HepG2 (cell line): Measurements from ENCODE around the gene ZNF101. TPM values are rescaled to one million over a fixed set of nuclear protein-coding genes. Genes with fewer than 3 reads are reported as not detected.
A peak's percentile ranks its signal among the peaks of the same experiment; 100 is the strongest.

Experiments
- KMT2A ChIP-seq: sonication (generic); formaldehyde crosslinking; IDR thresholded peaks from 2 replicates; pipeline ENCODE4 v1.4.0; 2020; ENCODE audit warnings: missing genetic modification reagents
- MAFF ChIP-seq: IDR thresholded peaks from 2 replicates; pipeline ENCODE4 v1.6.1; 2011; ENCODE audit warnings: low read depth, low read length, improper control_type of control experiment
- MEF2D ChIP-seq: sonication (generic); formaldehyde crosslinking; IDR thresholded peaks from 2 replicates; pipeline ENCODE4 v1.5.1; 2020; ENCODE audit warnings: mild to moderate bottlenecking, missing genetic modification reagents
- MTA3 ChIP-seq: sonication (generic); formaldehyde crosslinking; IDR thresholded peaks from 2 replicates; pipeline ENCODE4 v1.4.0; 2020; ENCODE audit warnings: missing genetic modification reagents
- PRPF4 ChIP-seq: fragments of 200-400 bp; formaldehyde crosslinking; IDR thresholded peaks from 2 replicates; pipeline ENCODE4 v1.6.1; 2016; ENCODE audit warnings: low read length, low read depth; ENCODE audit not compliant: poor library complexity, severe bottlenecking
- RARA ChIP-seq: IDR thresholded peaks from 2 replicates; pipeline ENCODE4 v1.6.1; 2016; ENCODE audit warnings: missing genetic modification reagents, missing compliant biosample characterization
- SOX6 ChIP-seq, 2 experiments: fragments of 450-650 bp in 1 of 2; sonication (generic) in 1 of 2; formaldehyde crosslinking in 1 of 2; IDR thresholded peaks; 2 replicates each; pipeline versions ENCODE4 v1.4.0 to v1.6.1; 2017 to 2020; ENCODE audit warnings: antibody characterized with exemption in 1 of 2, mild to moderate bottlenecking in 1 of 2, missing genetic modification reagents in 1 of 2
- XRCC5 ChIP-seq: fragments of 200-400 bp; formaldehyde crosslinking; optimal IDR thresholded peaks from 2 replicates; pipeline ENCODE3; 2017; ENCODE audit warnings: mild to moderate bottlenecking, low read length
- ZBTB20 ChIP-seq: sonication (generic); formaldehyde crosslinking; IDR thresholded peaks from 2 replicates; pipeline ENCODE4 v1.8.1; 2023; ENCODE audit warnings: missing genetic modification reagents, low read depth, mild to moderate bottlenecking, borderline replicate concordance
- ZFP36L1 ChIP-seq: sonication (generic); formaldehyde crosslinking; IDR thresholded peaks from 2 replicates; pipeline ENCODE4 v1.8.0; 2022; ENCODE audit warnings: mild to moderate bottlenecking, missing genetic modification reagents, moderate library complexity
- ZNF296 ChIP-seq: sonication (generic); formaldehyde crosslinking; conservative IDR thresholded peaks from 2 replicates; pipeline ENCODE4 v1.5.0; 2020; ENCODE audit warnings: mild to moderate bottlenecking, missing genetic modification reagents
- ZNF724P ChIP-seq: sonication (generic); formaldehyde crosslinking; IDR thresholded peaks from 2 replicates; pipeline ENCODE4 v1.8.0; 2022; ENCODE audit warnings: missing genetic modification reagents, borderline replicate concordance
- ZNF780A ChIP-seq: sonication (generic); formaldehyde crosslinking; IDR thresholded peaks from 2 replicates; pipeline ENCODE4 v1.8.0; 2022; ENCODE audit warnings: mild to moderate bottlenecking, missing genetic modification reagents, moderate library complexity
- ZNF878 ChIP-seq: sonication (generic); formaldehyde crosslinking; IDR thresholded peaks from 2 replicates; pipeline ENCODE4 v1.8.1; 2023; ENCODE audit warnings: mild to moderate bottlenecking, missing genetic modification reagents, moderate library complexity
- polyA plus RNA-seq, 8 experiments: library from polyadenylated mRNA; depleted of rRNA in 3 of 8; stranded (reverse) in 7 of 8; unstranded in 1 of 8; fragments of >200 nt; fragmentation: Illumina TruSeq in 4 of 8; extraction: Trizol in 4 of 8; gene quantifications; 2 replicates each; pipeline versions ENCODE4 v1.2.1 to v1.2.3, GENCODE V29; 2011 to 2016; ENCODE audit warnings: low read depth in 4 of 8, missing spikeins in 1 of 8, mixed read lengths in 1 of 8; ENCODE audit not compliant: insufficient read depth in 1 of 8
- total RNA-seq, 5 experiments: library from RNA; depleted of rRNA; stranded (reverse); fragments of >200 nt; fragmentation: Illumina TruSeq; extraction: Trizol; gene quantifications; 2 replicates each; pipeline ENCODE4 v1.2.3, GENCODE V29; 2016; ENCODE audit warnings: low read depth in 1 of 5
- TF ChIP-seq, protein P1 (sequence below): sonication (generic); formaldehyde crosslinking; IDR thresholded peaks from 2 replicates; pipeline ENCODE4 v1.8.0; 2023; ENCODE audit warnings: mild to moderate bottlenecking, missing genetic modification reagents
- TF ChIP-seq, protein P2 (sequence below): sonication (generic); formaldehyde crosslinking; IDR thresholded peaks from 2 replicates; pipeline ENCODE4 v1.5.1; 2020; ENCODE audit warnings: mild to moderate bottlenecking, missing genetic modification reagents
- TF ChIP-seq, protein P3 (sequence below): sonication (generic); formaldehyde crosslinking; IDR thresholded peaks from 2 replicates; pipeline ENCODE4 v1.9.0; 2021; ENCODE audit warnings: missing genetic modification reagents, borderline replicate concordance
- TF ChIP-seq, protein P4 (sequence below): sonication (generic); formaldehyde crosslinking; IDR thresholded peaks from 2 replicates; pipeline ENCODE4 v1.5.0; 2020; ENCODE audit warnings: mild to moderate bottlenecking, missing genetic modification reagents, borderline replicate concordance
- TF ChIP-seq, protein P5 (sequence below), 2 experiments: fragments of 450-650 bp in 1 of 2; sonication (generic) in 1 of 2; formaldehyde crosslinking; IDR thresholded peaks; 2 replicates each; pipeline versions ENCODE4 v1.5.0 to v1.8.0; 2020 to 2022; ENCODE audit warnings: mild to moderate bottlenecking in 1 of 2, missing genetic modification reagents in 1 of 2

The ZNF101 gene
- total and polyA plus RNA-seq, 2 of the 13 experiments (the other 11 are each of a cell fraction or from before 2014, with no cell fraction given) = 12.9 to 28.9 TPM

DNA sequence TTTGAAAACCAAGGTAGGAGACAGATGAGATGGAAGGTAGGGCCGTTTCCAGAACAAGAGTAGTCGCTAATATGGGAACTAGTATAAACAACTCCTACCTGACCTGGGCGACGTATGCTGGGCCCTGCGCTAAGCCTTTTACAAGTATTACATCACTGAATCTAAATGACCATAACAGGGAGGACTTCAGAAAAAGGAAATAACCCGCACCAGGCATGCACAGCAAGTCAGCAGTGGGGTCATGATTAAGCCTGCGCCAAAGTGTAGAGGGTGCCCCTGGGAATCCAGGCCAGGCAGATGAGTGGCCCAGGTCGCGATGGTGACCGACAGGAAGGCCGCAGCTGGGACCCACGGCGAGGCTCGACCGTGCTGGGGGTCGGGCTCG lies 5.8 kb upstream of the ZNF101 start (continued):
- TF ChIP-seq ZBTB20 (CRISPR knock-in tag) (peak; percentile 30; the same call in 1 of the 2 replicates), XRCC5 (peak; percentile 3), PRPF4 (no peak), ZNF780A (CRISPR knock-in tag) (0 out of 2 replicates have a peak, but pooled peaks have one; percentile 68), RARA (CRISPR knock-in tag) (0 out of 2 replicates have a peak, but pooled peaks have one; percentile 6), ZFP36L1 (CRISPR knock-in tag) (no peak), MTA3 (CRISPR knock-in tag) (no peak), MEF2D (0 out of 2 replicates have a peak, but pooled peaks have one; percentile 32), SOX6 (IDR thresholded peaks at IDR 0.05) (no peak), SOX6 (CRISPR knock-in tag; IDR thresholded peaks at IDR 0.05) (0 out of 2 replicates have a peak, but pooled peaks have one; percentile 6), ZNF878 (CRISPR knock-in tag) (no peak), KMT2A (CRISPR knock-in tag) (0 out of 2 replicates have a peak, but pooled peaks have one; percentile 15), ZNF724P (CRISPR knock-in tag) (0 out of 2 replicates have a peak, but pooled peaks have one; percentile 84), ZNF296 (no peak), MAFF (no peak)
- TF ChIP-seq, protein P1, sequence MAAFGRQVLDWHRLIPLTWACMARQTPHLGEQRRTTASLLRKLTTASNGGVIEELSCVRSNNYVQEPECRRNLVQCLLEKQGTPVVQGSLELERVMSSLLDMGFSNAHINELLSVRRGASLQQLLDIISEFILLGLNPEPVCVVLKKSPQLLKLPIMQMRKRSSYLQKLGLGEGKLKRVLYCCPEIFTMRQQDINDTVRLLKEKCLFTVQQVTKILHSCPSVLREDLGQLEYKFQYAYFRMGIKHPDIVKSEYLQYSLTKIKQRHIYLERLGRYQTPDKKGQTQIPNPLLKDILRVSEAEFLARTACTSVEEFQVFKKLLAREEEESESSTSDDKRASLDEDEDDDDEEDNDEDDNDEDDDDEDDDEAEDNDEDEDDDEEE (CRISPR knock-in tag) = peak; percentile 57; the same call in 1 of the 2 replicates
- TF ChIP-seq, protein P2, sequence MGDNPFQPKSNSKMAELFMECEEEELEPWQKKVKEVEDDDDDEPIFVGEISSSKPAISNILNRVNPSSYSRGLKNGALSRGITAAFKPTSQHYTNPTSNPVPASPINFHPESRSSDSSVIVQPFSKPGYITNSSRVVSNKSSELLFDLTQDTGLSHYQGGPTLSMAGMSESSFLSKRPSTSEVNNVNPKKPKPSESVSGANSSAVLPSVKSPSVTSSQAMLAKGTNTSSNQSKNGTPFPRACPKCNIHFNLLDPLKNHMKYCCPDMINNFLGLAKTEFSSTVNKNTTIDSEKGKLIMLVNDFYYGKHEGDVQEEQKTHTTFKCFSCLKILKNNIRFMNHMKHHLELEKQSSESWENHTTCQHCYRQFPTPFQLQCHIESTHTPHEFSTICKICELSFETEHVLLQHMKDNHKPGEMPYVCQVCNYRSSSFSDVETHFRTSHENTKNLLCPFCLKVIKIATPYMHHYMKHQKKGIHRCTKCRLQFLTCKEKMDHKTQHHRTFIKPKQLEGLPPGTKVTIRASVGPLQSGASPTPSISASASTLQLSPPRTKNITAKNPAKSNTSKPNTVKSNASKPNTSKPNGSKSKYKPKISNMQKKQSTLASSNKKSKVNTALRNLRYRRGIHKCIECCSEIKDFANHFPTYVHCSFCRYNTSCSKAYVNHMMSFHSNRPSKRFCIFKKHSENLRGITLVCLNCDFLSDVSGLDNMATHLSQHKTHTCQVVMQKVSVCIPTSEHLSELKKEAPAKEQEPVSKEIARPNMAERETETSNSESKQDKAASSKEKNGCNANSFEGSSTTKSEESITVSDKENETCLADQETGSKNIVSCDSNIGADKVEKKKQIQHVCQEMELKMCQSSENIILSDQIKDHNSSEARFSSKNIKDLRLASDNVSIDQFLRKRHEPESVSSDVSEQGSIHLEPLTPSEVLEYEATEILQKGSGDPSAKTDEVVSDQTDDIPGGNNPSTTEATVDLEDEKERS (CRISPR knock-in tag) = 0 out of 2 replicates have a peak, but pooled peaks have one; percentile 19
- TF ChIP-seq, protein P3, sequence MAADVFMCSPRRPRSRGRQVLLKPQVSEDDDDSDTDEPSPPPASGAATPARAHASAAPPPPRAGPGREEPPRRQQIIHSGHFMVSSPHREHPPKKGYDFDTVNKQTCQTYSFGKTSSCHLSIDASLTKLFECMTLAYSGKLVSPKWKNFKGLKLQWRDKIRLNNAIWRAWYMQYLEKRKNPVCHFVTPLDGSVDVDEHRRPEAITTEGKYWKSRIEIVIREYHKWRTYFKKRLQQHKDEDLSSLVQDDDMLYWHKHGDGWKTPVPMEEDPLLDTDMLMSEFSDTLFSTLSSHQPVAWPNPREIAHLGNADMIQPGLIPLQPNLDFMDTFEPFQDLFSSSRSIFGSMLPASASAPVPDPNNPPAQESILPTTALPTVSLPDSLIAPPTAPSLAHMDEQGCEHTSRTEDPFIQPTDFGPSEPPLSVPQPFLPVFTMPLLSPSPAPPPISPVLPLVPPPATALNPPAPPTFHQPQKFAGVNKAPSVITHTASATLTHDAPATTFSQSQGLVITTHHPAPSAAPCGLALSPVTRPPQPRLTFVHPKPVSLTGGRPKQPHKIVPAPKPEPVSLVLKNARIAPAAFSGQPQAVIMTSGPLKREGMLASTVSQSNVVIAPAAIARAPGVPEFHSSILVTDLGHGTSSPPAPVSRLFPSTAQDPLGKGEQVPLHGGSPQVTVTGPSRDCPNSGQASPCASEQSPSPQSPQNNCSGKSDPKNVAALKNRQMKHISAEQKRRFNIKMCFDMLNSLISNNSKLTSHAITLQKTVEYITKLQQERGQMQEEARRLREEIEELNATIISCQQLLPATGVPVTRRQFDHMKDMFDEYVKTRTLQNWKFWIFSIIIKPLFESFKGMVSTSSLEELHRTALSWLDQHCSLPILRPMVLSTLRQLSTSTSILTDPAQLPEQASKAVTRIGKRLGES (CRISPR knock-in tag) = no peak
- TF ChIP-seq, protein P4, sequence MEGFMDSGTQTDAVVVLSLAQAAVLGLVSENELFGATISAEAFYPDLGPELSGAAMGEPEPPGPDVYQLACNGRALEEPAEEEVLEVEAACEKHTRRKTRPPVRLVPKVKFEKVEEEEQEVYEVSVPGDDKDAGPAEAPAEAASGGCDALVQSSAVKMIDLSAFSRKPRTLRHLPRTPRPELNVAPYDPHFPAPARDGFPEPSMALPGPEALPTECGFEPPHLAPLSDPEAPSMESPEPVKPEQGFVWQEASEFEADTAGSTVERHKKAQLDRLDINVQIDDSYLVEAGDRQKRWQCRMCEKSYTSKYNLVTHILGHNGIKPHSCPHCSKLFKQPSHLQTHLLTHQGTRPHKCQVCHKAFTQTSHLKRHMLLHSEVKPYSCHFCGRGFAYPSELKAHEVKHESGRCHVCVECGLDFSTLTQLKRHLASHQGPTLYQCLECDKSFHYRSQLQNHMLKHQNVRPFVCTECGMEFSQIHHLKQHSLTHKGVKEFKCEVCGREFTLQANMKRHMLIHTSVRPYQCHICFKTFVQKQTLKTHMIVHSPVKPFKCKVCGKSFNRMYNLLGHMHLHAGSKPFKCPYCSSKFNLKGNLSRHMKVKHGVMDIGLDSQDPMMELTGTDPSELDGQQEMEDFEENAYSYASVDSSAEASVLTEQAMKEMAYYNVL = 0 out of 2 replicates have a peak, but pooled peaks have one; percentile 2
- TF ChIP-seq, protein P5, sequence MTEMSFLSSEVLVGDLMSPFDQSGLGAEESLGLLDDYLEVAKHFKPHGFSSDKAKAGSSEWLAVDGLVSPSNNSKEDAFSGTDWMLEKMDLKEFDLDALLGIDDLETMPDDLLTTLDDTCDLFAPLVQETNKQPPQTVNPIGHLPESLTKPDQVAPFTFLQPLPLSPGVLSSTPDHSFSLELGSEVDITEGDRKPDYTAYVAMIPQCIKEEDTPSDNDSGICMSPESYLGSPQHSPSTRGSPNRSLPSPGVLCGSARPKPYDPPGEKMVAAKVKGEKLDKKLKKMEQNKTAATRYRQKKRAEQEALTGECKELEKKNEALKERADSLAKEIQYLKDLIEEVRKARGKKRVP (CRISPR knock-in tag; IDR thresholded peaks at IDR 0.05) = peak in 1 of 2 experiments; percentile 27; a peak in 1 of 4 replicates
